PFSK-1 (cell line): Measurements from ENCODE around the gene ZBTB43.

Experiments used
- FOXP2 ChIP-seq: optimal IDR thresholded peaks from 2 replicates; pipeline ENCODE3; 2011; ENCODE audit warnings: borderline replicate concordance, control low read depth, inconsistent platforms; ENCODE audit not compliant: insufficient read depth; ENCODE audit errors: extremely low read length, extremely low read depth
- POLR2AphosphoS5 ChIP-seq: IDR thresholded peaks from 2 replicates; pipeline ENCODE4 v1.6.1; 2012; ENCODE audit warnings: low read depth, mild to moderate bottlenecking, control low read depth, low read length, moderate library complexity
- REST ChIP-seq, 2 experiments: IDR thresholded peaks; 2 replicates each; pipeline versions ENCODE4 v1.6.1 to v1.8.0; 2011 to 2012; ENCODE audit warnings: low read depth in 2 of 2, low read length in 2 of 2, control low read depth in 1 of 2, inconsistent platforms in 1 of 2, mild to moderate bottlenecking in 1 of 2, moderate library complexity in 1 of 2; ENCODE audit not compliant: insufficient read depth in 1 of 2
- SIN3A ChIP-seq: IDR thresholded peaks from 2 replicates; pipeline ENCODE4 v1.6.1; 2012; ENCODE audit warnings: mild to moderate bottlenecking, low read length, moderate library complexity, borderline replicate concordance; ENCODE audit not compliant: insufficient read depth
- TAF1 ChIP-seq: IDR thresholded peaks from 2 replicates; pipeline ENCODE4 v1.6.1; 2012; ENCODE audit warnings: low read length, control low read depth, borderline replicate concordance; ENCODE audit not compliant: insufficient read depth

ZBTB43 gene

GRCh38 chr9:126838055-126838811 lies 33.4 kb downstream of the ZBTB43 start:
- TF ChIP-seq SIN3A (no peak), REST (IDR thresholded peaks at IDR 0.05; ENCODE audit: insufficient read depth in 1 of 2, low read depth in 2 of 2, low read length in 2 of 2) (no peak), FOXP2 (no peak), POLR2AphosphoS5 (no peak), TAF1 (no peak)

GRCh38 chr9:126838895-126839294 lies 34.1 kb downstream of the ZBTB43 start:
- TF ChIP-seq REST (IDR thresholded peaks at IDR 0.05; ENCODE audit: insufficient read depth in 1 of 2, low read depth in 2 of 2, low read length in 2 of 2) (no peak), SIN3A (no peak), FOXP2 (no peak), POLR2AphosphoS5 (no peak), TAF1 (no peak)

GRCh38 chr9:126839301-126839700 lies 34.5 kb downstream of the ZBTB43 start:
- TF ChIP-seq SIN3A (no peak), POLR2AphosphoS5 (no peak), TAF1 (no peak), FOXP2 (no peak), REST (IDR thresholded peaks at IDR 0.05; ENCODE audit: insufficient read depth in 1 of 2, low read depth in 2 of 2, low read length in 2 of 2) (no peak)

- TF ChIP-seq REST (IDR thresholded peaks at IDR 0.05; ENCODE audit: insufficient read depth in 1 of 2, low read depth in 2 of 2, low read length in 2 of 2) = no peak
- no peak for TF ChIP-seq SIN3A
- no peak for TF ChIP-seq TAF1
- no peak for TF ChIP-seq FOXP2
- TF ChIP-seq POLR2AphosphoS5 = no peak
Observed at GRCh38 chr9:126842220-126842842, 37.5 kb downstream of the ZBTB43 start.
